GM18499 (cell line): ENCODE results near the gene ARPC1A.
"Not testable (repeated sequence)": the region's sequence is repeated elsewhere in the genome, so short reads cannot be mapped to it uniquely, and the experiment has no call there.

Experiments
- ATAC-seq: cut with Tn5 transposase; IDR thresholded peaks from one replicate; pipeline ENCODE4 v1.9.1; 2021; ENCODE audit warnings: moderate number of reproducible peaks; ENCODE audit not compliant: insufficient read depth, unreplicated experiment

The ARPC1A gene

DNA sequence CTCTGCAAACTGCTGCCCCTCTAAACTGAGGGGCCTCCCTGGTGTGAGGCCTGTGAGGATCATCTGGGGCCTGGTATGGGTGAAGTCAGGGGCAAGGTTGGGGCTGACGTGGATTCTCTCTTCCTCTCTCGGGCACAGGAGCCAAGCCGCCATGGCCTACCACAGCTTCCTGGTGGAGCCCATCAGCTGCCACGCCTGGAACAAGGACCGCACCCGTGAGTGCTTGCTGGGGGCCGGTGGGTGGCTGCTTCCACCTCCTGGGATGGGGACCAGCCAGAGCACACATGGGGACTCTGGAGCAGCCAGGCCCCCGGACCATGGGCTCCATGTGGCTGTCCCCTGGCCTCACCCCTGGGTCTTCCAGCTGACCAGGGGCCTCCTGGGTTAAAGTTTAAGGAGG, 59.9 kb downstream of the ARPC1A start:
- ATAC-seq, result no peak

- ATAC-seq, result no peak
Measured at GRCh38 chr7:99386584-99387238, 61.0 kb downstream of the ARPC1A start.

GRCh38 chr7:99387239-99387635, 61.5 kb downstream of the ARPC1A start:
- ATAC-seq, result not testable (repeated sequence)

GRCh38 chr7:99387912-99388311, 62.2 kb downstream of the ARPC1A start:
- ATAC-seq, result no peak

DNA sequence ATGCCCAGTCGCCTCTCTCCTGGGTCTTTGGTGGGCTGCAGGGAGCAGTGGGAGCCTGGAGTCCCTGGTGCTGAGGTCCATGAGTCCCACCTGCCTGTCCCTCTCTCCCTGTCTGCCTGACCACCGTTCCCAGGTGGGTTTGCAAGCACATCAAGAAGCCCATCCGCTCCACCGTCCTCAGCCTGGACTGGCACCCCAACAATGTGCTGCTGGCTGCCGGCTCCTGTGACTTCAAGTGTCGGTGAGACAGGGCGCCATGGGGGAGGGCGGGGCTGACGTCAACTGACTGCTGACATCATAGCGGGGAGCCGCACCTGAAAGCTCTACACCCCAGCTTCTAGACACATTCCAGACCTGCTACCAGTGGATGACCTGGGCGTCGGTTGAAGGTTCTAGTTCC, 64.1 kb downstream of the ARPC1A start:
- no peak for ATAC-seq

GRCh38 chr7:99390941-99391602, 65.4 kb downstream of the ARPC1A start:
- ATAC-seq, result no peak

DNA sequence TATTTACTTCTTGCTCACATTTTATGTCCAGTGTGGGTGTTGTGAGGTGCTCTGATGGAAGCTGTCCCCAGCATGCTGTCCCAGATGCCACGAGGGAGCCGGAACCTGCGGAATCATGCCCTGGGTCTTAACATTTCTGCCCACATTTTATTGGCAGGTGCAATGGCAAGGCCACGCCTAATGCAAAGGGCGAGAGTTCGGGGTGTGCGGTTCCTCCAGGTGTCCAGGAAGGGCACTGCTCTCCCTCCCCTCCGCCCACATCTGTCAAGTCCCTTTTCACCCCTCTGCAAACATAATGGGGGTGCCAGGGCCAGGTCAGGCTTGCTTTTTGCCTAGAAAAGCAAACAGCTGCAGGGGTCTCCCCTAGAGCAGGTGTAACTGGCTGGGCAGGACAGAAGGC, 66.3 kb downstream of the ARPC1A start:
- ATAC-seq, result no peak

- no peak for ATAC-seq
Measured at GRCh38 chr7:99392659-99393354, 67.1 kb downstream of the ARPC1A start.

DNA sequence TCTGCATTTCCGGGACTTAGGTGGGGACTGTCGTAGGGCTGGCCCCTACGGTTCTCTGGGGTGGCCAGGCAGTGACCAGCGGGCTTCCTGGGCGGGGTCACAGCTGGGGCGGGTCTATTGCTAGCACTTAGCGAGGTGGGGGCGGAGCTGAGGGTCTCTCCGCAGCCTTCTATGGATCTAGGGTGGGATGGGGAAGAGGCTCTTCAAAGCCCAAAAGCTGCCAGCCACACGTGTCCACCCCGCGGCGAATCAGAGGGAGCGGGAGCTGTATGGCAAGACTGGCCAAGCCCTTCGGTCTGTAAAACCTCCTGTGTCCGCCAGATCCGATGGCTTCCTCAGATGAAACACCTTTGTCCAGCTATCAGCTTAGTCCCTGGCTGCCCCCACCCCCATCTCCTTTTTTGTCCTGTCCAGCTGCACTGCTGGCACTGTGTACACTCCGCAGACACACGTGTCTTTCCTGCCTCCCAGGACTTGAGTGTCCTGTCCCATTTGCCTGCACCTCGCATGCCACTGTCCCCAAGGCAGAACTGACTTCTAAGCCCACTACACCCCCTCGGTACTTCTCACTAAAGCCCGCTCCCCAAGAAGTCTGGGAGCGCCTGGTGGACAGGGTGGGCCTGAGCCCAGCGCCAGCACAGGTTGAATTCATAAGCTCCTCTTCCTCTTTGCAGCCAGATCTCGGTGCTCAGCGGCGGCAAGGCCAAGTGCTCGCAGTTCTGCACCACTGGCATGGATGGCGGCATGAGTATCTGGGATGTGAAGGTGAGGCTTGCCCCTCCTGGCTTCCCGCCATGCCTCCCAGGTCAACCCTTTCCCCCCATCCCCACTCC, 67.9 kb downstream of the ARPC1A start:
- no peak for ATAC-seq

DNA sequence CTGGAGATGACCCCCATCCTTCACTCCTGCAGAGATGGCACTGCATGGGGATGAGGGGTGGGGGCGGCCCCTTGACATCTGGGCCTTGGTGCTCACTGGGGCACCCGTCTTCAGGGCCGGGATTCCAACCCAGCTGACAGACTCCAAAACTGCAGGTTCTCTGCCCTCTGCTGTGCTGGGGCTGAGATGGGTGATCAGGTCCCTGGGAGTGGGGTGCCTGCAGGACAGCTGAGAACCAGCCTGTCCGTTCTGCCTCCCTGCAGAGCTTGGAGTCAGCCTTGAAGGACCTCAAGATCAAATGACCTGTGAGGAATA, 68.4 kb downstream of the ARPC1A start:
- ATAC-seq, result no peak

GRCh38 chr7:99395616-99396327, 70.1 kb downstream of the ARPC1A start:
- no peak for ATAC-seq

- no peak for ATAC-seq
Measured at GRCh38 chr7:99396418-99397296, 71.0 kb downstream of the ARPC1A start.

DNA sequence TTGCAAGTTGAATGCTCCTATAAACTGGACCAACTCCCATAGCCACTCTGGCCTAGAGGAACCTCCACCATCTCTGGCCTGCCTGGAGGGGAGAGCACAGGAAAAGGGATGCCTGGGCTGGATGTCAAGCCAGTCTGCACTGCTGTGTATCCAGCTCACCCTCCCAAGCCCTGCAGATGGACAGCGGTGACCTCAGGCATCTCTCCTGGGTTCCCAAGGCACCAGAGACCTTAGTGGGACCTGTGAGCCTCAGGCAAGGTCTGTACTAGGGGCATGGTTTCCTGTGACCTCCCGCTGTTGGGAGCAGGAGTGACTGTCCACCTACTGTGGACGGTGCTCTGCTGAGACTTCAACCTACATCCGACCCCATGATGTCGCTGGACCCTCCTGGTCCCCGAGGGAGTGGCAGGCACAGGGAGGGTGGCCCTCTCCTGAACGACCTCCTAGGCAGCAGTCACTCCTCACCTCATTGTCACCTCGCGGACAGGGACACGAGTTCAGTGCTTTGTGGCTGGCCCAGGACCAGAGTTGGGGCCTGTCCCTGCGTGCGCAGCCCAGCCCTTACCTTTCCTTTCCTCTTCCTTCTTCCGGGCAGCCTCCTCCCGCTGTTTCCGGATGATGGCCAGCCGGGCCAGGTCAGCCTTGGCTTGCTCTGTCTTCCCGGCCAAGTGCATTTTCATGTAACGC, 71.7 kb downstream of the ARPC1A start:
- ATAC-seq, result no peak

- ATAC-seq, result no peak
Measured at GRCh38 chr7:99398891-99399445, 73.3 kb downstream of the ARPC1A start.

DNA sequence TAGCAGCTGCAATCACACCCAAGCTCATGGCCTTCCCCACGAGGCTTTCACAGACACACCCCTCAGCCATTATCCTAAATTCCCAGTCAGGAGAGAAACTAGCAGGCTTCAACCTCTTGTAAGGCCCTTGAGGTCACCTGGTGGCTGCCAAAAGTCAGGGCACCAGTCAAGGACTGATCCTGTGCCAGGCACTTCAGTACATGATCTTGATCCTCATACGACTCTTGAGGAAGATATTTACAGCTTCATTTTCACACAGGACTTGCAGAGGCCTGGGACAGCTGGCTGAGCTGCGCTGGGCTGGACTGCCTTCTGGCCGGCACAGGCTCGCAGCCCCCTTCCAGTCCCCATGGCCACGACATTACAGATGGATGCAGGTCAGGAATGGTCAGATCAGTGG, 73.9 kb downstream of the ARPC1A start:
- no peak for ATAC-seq

DNA sequence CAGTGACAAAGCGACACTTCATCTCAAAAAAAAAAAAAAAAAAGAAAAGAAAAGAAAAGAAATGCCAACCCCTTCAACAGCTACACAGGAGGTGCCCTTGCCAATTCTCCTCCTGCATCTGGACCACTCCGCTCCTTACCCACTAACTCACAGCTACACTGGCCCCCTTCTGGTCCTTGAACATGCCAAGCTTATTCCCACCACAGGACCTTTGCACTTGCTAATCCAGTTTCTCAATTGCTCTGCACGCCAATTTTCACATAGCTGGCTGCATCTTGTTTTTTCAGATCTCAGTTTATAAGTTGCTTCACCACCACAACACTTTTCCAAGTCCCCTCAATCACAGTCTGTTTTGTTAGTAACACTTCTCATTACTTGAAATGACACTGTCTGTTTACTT, 77.2 kb downstream of the ARPC1A start:
- no peak for ATAC-seq

DNA sequence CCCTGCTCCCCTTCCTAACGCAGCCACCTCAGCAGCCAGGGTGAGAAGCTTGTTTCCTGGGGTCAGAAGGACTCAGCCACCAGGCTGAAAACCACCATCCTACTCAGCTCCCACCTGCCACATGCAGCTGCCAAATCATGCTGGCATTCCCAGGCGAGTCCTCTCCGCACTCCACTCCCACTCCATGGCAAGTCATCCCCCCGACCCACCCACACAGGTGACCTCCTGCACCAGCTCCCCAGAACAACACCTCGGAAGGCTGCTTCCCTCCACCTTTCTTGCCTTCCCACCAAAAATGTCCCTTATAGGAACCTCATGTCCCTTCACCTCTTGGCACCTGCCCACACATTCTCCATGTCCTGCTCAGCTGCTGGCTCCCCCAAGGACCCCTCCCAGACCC, 78.1 kb downstream of the ARPC1A start:
- no peak for ATAC-seq

DNA sequence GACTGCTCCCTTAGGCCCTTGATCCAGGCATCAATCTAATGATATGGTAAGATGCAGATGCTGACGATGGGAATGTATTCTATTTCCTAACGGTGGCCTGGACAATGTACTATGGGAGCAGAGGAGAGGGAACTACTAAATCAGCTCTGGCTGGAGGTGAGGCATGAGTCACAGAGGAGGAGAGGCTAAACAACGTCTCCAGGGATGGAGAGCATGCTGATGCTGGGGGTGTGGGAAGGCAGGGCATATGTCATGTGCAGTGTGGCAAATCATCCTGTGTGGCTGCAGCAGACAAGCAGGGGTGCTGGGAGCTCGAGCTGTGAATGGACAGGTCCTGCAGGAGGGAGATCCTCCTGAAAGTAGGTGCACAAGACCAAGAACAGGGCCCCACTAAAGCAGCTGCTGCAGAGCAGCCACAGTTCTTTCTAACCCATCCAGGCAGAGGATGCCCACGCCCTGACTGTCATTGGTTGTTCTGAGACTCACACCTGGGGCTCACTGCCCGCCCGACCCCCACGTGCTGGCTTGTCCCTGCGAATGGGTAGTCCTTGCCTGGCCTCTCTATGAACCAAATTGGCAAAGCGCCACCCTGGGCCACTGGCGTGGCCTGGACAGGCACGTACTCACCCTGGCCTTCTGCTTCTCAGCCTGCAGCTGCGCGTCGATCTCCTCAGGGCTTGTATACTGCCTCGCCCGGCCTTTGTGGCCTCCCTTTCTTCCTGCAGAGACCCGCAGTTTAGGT, 78.7 kb downstream of the ARPC1A start:
- no peak for ATAC-seq
